GM19463 (cell line): Measurements from ENCODE around the gene RCCD1.

Experiments
- ATAC-seq: cut with Tn5 transposase; IDR thresholded peaks from one replicate; pipeline ENCODE4 v1.9.1; 2021; ENCODE audit warnings: mild to moderate bottlenecking, moderate library complexity; ENCODE audit not compliant: unreplicated experiment

RCCD1 gene

GRCh38 chr15:90941038-90941437 is 13.6 kb upstream of the RCCD1 start:
- ATAC-seq = no peak

GRCh38 chr15:90942354-90943120 is 12.1 kb upstream of the RCCD1 start:
- ATAC-seq = no peak

- ATAC-seq = no peak
These were observed 9.6 kb upstream of the RCCD1 start for GRCh38 chr15:90945091-90945490.

- ATAC-seq = no peak
These were observed 8.1 kb upstream of the RCCD1 start for GRCh38 chr15:90946538-90946937.

GRCh38 chr15:90946941-90947576 is 7.6 kb upstream of the RCCD1 start:
- no peak for ATAC-seq

- no peak for ATAC-seq
These were observed 6.9 kb upstream of the RCCD1 start for GRCh38 chr15:90947577-90948357.

- no peak for ATAC-seq
These were observed 6.2 kb upstream of the RCCD1 start for GRCh38 chr15:90948506-90948905.

- ATAC-seq = no peak
These were observed 4.6 kb upstream of the RCCD1 start for GRCh38 chr15:90949979-90950675.

- ATAC-seq = no peak
These were observed 4.0 kb upstream of the RCCD1 start for GRCh38 chr15:90950676-90951075.

GRCh38 chr15:90952901-90953677 is 1.6 kb upstream of the RCCD1 start:
- no peak for ATAC-seq

GRCh38 chr15:90953947-90954711 is 555 bp upstream of the RCCD1 start:
- ATAC-seq = no peak

- no peak for ATAC-seq
These were observed 1.1 kb downstream of the RCCD1 start for GRCh38 chr15:90955624-90956273.

- ATAC-seq = no peak
These were observed 1.8 kb downstream of the RCCD1 start for GRCh38 chr15:90956274-90957030.

GRCh38 chr15:90957031-90957790 is 2.5 kb downstream of the RCCD1 start:
- ATAC-seq = no peak

GRCh38 chr15:90957791-90958190 is 3.1 kb downstream of the RCCD1 start:
- ATAC-seq = no peak

GRCh38 chr15:90959028-90959595 is 4.4 kb downstream of the RCCD1 start:
- ATAC-seq = no peak

GRCh38 chr15:90959894-90960293 is 5.2 kb downstream of the RCCD1 start:
- no peak for ATAC-seq
